ENCODE data around the gene KCNQ1. TPM values are rescaled to one million over a fixed set of nuclear protein-coding genes. Genes with fewer than 3 reads are reported as not detected.

The KCNQ1 gene
- total and polyA plus RNA-seq, 8 donors: 7.1 to 37.7 (median 9.9) TPM

GRCh38 chr11:2440646-2441045 is 4.2 kb upstream of the KCNQ1 start:
- Histone ChIP-seq H3K4me3 (no peak overlapping the region), H3K27ac (no peak overlapping the region), H3K27me3 (peaks cover 0 to 31% of the 10 kb centered on the region in 2 donors), H3K4me1 (peaks cover 0 to 19% of the 10 kb centered on the region in 2 donors), H3K9me3 (no peaks in the 10 kb centered on the region), H3K36me3 (no peaks in the 10 kb centered on the region)
- intact Hi-C loops (cut with DNase I): no loop called here
- no peak for ATAC-seq
- DNase-seq: peak in 2 of 4 donors; percentile 39 to 60
- TF ChIP-seq, protein P1, sequence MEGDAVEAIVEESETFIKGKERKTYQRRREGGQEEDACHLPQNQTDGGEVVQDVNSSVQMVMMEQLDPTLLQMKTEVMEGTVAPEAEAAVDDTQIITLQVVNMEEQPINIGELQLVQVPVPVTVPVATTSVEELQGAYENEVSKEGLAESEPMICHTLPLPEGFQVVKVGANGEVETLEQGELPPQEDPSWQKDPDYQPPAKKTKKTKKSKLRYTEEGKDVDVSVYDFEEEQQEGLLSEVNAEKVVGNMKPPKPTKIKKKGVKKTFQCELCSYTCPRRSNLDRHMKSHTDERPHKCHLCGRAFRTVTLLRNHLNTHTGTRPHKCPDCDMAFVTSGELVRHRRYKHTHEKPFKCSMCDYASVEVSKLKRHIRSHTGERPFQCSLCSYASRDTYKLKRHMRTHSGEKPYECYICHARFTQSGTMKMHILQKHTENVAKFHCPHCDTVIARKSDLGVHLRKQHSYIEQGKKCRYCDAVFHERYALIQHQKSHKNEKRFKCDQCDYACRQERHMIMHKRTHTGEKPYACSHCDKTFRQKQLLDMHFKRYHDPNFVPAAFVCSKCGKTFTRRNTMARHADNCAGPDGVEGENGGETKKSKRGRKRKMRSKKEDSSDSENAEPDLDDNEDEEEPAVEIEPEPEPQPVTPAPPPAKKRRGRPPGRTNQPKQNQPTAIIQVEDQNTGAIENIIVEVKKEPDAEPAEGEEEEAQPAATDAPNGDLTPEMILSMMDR (IDR thresholded peaks at IDR 0.05): no peak

DNA sequence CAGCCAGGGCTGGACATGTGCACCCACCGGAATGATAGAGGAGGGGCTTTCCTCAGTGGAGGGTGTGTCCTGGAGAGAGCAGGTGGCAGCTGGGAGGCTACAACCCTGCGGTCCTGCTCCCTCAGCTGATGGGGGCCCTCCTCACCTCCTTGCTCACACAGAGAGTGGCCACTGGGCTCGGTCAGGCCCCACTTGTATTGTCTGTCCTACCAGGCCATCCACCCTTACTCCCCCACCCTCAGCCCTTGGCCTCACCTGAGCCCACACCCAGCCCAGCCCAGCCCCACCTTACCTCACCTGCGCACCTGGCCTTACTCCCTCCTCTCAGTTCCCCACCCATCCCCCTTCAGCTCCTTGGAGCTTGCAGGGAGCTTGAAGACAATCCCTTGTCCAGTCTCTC is 3.6 kb upstream of the KCNQ1 start:
- H3K36me3 ChIP-seq: no peaks in the 10 kb centered on the region
- H3K27ac ChIP-seq: no peak overlapping the region
- H3K27me3 ChIP-seq: peaks cover 0 to 36% of the 10 kb centered on the region in 2 donors
- ATAC-seq: no peak
- H3K9me3 ChIP-seq: no peaks in the 10 kb centered on the region
- peaks cover 5 to 24% of the 10 kb centered on the region in 2 donors for H3K4me1 ChIP-seq
- intact Hi-C loops (cut with DNase I): no loop called here
- H3K4me3 ChIP-seq: no peak overlapping the region
- DNase-seq: peak in 2 of 4 donors; percentile 27 to 43
- TF ChIP-seq, protein P1 (IDR thresholded peaks at IDR 0.05): no peak

DNA sequence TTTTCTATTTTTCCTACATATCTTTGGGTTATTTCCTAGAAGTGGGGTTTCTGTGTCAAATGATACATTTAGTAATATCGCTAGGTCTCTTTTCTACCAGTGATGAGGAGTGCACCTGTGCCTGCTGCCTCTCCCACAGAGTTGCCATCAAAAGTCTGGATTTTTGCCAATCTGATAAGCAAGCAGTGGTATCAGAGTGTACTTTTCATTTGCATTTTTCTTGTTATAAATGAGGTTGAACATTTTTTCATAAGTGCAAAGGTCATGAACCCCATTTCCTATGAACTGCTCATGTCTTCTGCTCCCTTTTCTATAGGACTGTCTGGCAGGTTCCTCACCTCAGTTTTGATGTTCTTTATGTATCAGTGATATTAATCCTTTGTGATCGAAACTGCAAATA is 2.2 kb upstream of the KCNQ1 start:
- Histone ChIP-seq H3K4me3 (no peak overlapping the region), H3K9me3 (no peaks in the 10 kb centered on the region), H3K4me1 (peaks cover 8 to 38% of the 10 kb centered on the region in 2 donors), H3K27me3 (peaks cover 0 to 36% of the 10 kb centered on the region in 2 donors), H3K27ac (no peak overlapping the region), H3K36me3 (no peaks in the 10 kb centered on the region)
- ATAC-seq (no peak), DNase-seq (no peak)
- TF ChIP-seq, protein P1 (IDR thresholded peaks at IDR 0.05): no peak
- intact Hi-C loops (cut with DNase I): no loop called here

GRCh38 chr11:2443406-2443805 is 1.4 kb upstream of the KCNQ1 start:
- peak in 2 of 4 donors; percentile 28 to 40 for DNase-seq
- Histone ChIP-seq H3K27me3 (peaks cover 0 to 35% of the 10 kb centered on the region in 2 donors), H3K4me1 (peaks cover 8 to 46% of the 10 kb centered on the region in 2 donors), H3K36me3 (no peaks in the 10 kb centered on the region), H3K4me3 (no peak overlapping the region), H3K27ac (no peak overlapping the region), H3K9me3 (no peaks in the 10 kb centered on the region)
- TF ChIP-seq, protein P1 (IDR thresholded peaks at IDR 0.05): no peak
- no peak for ATAC-seq
- intact Hi-C loops (cut with DNase I): no loop called here

- TF ChIP-seq, protein P1 (IDR thresholded peaks at IDR 0.05): no peak
- peak in 2 of 4 donors; percentile 44 to 82 for DNase-seq
- H3K9me3 ChIP-seq: no peaks in the 10 kb centered on the region
- H3K36me3 ChIP-seq: no peaks in the 10 kb centered on the region
- intact Hi-C loops (cut with DNase I): no loop called here
- ATAC-seq: peak; percentile 57
- peaks cover 0 to 35% of the 10 kb centered on the region in 2 donors for H3K27me3 ChIP-seq
- H3K27ac ChIP-seq: peak within 1 kb of the TSS in 1 of 2 donors; percentile 81
- peaks cover 8 to 47% of the 10 kb centered on the region in 2 donors for H3K4me1 ChIP-seq
- peak within 1 kb of the TSS; percentile 27 to 60 for H3K4me3 ChIP-seq
These were observed 657 bp upstream of the KCNQ1 start, which contains the start of gene TRPM5 for GRCh38 chr11:2443881-2444820. TSS of gene TRPM5 (minus strand) at chr11:2444514. CDS start at chr11:2423036, 21,478 bp downstream.
